Neural progenitor cell (in vitro differentiated cells): ENCODE measurements around the gene CXCL17.

Source experiments
- EZH2 ChIP-seq: fragments of 200-600 bp; sonication (generic); IDR thresholded peaks from 2 replicates; pipeline ENCODE4 v1.6.1; 2017; ENCODE audit warnings: antibody characterized with exemption, mild to moderate bottlenecking, moderate library complexity
- EZH2phosphoT487 ChIP-seq: fragments of 200-600 bp; sonication (generic); IDR thresholded peaks from 2 replicates; pipeline ENCODE4 v1.6.1; 2017; ENCODE audit warnings: antibody characterized with exemption
- TF ChIP-seq, protein P1 (sequence below): fragments of 200-600 bp; sonication (generic); IDR thresholded peaks from 2 replicates; pipeline ENCODE4 v1.5.1; 2017; ENCODE audit warnings: antibody characterized with exemption, mild to moderate bottlenecking

DNA sequence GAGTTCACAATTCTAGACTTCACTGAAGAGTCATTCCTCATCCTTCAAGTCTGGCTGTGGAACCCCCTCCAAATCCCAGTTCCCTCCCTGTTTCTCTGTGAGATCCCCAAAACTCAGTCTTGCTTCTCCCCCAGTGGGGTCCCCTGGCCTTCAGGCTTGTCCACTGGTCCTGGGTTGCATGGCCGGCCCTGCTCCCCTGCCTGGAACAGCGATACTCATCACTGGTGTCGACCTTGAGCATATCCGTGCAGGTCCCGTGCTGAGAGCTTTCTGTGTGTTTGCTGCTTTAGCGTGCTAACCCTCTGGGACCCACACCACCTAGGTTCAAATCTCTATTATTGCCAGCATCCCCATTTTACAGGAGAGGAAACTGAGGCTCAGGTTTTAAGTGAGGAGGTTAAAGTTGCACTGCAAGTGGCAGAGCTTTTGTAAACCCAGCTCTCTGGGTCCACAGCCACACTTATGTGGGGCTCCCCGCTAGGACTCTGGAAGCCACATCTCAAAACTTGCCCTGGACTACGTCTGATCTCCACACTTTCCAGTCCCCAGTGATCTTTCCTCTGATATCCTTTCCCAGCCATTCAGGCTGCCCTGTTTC, 31.1 kb downstream of the CXCL17 start:
- TF ChIP-seq, protein P1, sequence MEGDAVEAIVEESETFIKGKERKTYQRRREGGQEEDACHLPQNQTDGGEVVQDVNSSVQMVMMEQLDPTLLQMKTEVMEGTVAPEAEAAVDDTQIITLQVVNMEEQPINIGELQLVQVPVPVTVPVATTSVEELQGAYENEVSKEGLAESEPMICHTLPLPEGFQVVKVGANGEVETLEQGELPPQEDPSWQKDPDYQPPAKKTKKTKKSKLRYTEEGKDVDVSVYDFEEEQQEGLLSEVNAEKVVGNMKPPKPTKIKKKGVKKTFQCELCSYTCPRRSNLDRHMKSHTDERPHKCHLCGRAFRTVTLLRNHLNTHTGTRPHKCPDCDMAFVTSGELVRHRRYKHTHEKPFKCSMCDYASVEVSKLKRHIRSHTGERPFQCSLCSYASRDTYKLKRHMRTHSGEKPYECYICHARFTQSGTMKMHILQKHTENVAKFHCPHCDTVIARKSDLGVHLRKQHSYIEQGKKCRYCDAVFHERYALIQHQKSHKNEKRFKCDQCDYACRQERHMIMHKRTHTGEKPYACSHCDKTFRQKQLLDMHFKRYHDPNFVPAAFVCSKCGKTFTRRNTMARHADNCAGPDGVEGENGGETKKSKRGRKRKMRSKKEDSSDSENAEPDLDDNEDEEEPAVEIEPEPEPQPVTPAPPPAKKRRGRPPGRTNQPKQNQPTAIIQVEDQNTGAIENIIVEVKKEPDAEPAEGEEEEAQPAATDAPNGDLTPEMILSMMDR = no peak
- TF ChIP-seq EZH2phosphoT487 = no peak
- no peak for TF ChIP-seq EZH2
